K562 (cell line): ENCODE data around the gene KPNA1. TPM values are rescaled to one million over a fixed set of nuclear protein-coding genes. Genes with fewer than 3 reads are reported as not detected.

Source experiments
- ATAC-seq: fragments of 200-7000 bp; cut with Tn5 transposase; 3 replicates; pipeline ENCODE4 v1.9.1; 2020; ENCODE audit warnings: moderate library complexity
- BruUV-seq: library from RNA; stranded (reverse); fragments of 400-500 nt; replicated peaks from 2 replicates; lab custom pipeline; 2021; lab: Mats Ljungman, UMichigan
- CTCF ChIA-PET: fragments of 300-600 bp; formaldehyde crosslinking; extraction: SDS; loops from one replicate; lab custom pipeline; 2021; ENCODE audit warnings: low intra/inter-chr PET ratio; lab: Yijun Ruan, JAX
- POLR2A ChIA-PET: fragments of 300-600, 350-650 bp; sonication (Branson Sonifier 250); formaldehyde crosslinking; extraction: SDS; loops from one replicate; lab custom pipeline; 2021; ENCODE audit warnings: antibody characterized with exemption, inconsistent platforms; lab: Yijun Ruan, JAX
- DNase-seq, 4 experiments: peaks; one replicate each; pipeline versions ENCODE4 v3.0.0 to v3.0.0-alpha.2; 2011 to 2018; ENCODE audit warnings: low spot score in 3 of 4, mixed read lengths in 3 of 4; ENCODE audit errors: extremely low read depth in 1 of 4
- FAIRE-seq: peaks from 2 replicates; lab custom pipeline; 2011; peaks lifted over from hg19 to GRCh38; lab: Jason Lieb, UNC
- H2AFZ ChIP-seq: 2 replicates; pipeline ENCODE4 v1.6.0; 2011; ENCODE audit warnings: low read depth, low read length, control low read depth, inconsistent platforms
- H3K27ac ChIP-seq: fragments of 200-600 bp; 3 replicates; pipeline ENCODE4 v1.8.0; 2011; ENCODE audit warnings: low read depth, mild to moderate bottlenecking, control low read depth, inconsistent platforms, low read length, moderate library complexity, mixed read lengths; ENCODE audit errors: extremely low read depth
- H3K27me3 ChIP-seq, 2 experiments: fragments of 300-600 bp in 1 of 2; 2 replicates in 1 of 2; 3 replicates in 1 of 2; pipeline versions ENCODE4 v1.6.0 to v1.8.0; 2011; ENCODE audit warnings: inconsistent platforms in 2 of 2, low read length in 2 of 2, mild to moderate bottlenecking in 1 of 2, mixed read lengths in 1 of 2, moderate library complexity in 1 of 2; ENCODE audit not compliant: control insufficient read depth in 2 of 2, insufficient read depth in 2 of 2
- H3K36me3 ChIP-seq: fragments of 300-600 bp; 3 replicates; pipeline ENCODE4 v1.8.0; 2011; ENCODE audit warnings: mild to moderate bottlenecking, low read length, inconsistent platforms; ENCODE audit not compliant: control insufficient read depth, insufficient read depth
- H3K4me1 ChIP-seq, 2 experiments: fragments of 200-600 bp in 1 of 2; replicated peaks in 1 of 2; 2 replicates in 1 of 2; 3 replicates in 1 of 2; pipeline versions ENCODE4 v1.5.1 to v1.8.0; 2011; ENCODE audit warnings: inconsistent platforms in 2 of 2, low read length in 2 of 2, mild to moderate bottlenecking in 1 of 2, mixed read lengths in 1 of 2, moderate library complexity in 1 of 2; ENCODE audit not compliant: control insufficient read depth in 2 of 2, insufficient read depth in 2 of 2
- H3K4me2 ChIP-seq: 2 replicates; pipeline ENCODE4 v1.6.1; 2011; ENCODE audit warnings: low read length, control low read depth, inconsistent platforms, mixed read lengths; ENCODE audit not compliant: insufficient read depth
- H3K4me3 ChIP-seq: fragments of 200-600 bp; sonication (generic), shearing (Covaris generic); 2 replicates; pipeline ENCODE4 v1.5.1; 2016; ENCODE audit warnings: control low read depth, inconsistent platforms
- H3K79me2 ChIP-seq: fragments of 200-600 bp; 3 replicates; pipeline ENCODE4 v1.8.0; 2011; ENCODE audit warnings: low read length, inconsistent platforms; ENCODE audit not compliant: control insufficient read depth, insufficient read depth
- H3K9ac ChIP-seq, 2 experiments: 2 replicates each; pipeline versions ENCODE4 v1.6.0 to v1.6.1; 2011; ENCODE audit warnings: low read depth in 2 of 2, low read length in 2 of 2, control low read depth in 1 of 2, inconsistent platforms in 1 of 2, mild to moderate bottlenecking in 1 of 2, mixed read lengths in 1 of 2; ENCODE audit not compliant: insufficient read depth in 1 of 2
- H3K9me1 ChIP-seq: one replicate; pipeline ENCODE4 v1.6.0; 2011; ENCODE audit warnings: inconsistent platforms, mild to moderate bottlenecking, low read length, moderate library complexity; ENCODE audit not compliant: control insufficient read depth, insufficient read depth
- H3K9me3 ChIP-seq: replicated peaks from 2 replicates; pipeline ENCODE4 v1.5.1; 2011; ENCODE audit warnings: low read depth, low read length, inconsistent platforms; ENCODE audit not compliant: control insufficient read depth, insufficient read depth
- H4K20me1 ChIP-seq: replicated peaks from 2 replicates; pipeline ENCODE4 v1.6.1; 2011; ENCODE audit warnings: low read length, inconsistent platforms, mixed read lengths; ENCODE audit not compliant: control insufficient read depth, insufficient read depth
- KAT2B ChIP-seq: IDR thresholded peaks from one replicate; pipeline ENCODE4 v1.6.1; 2012; ENCODE audit warnings: low read depth, mild to moderate bottlenecking, control low read depth, inconsistent platforms, low read length, moderate library complexity
- MCM2 ChIP-seq: fragments of 450-650 bp; IDR thresholded peaks from 2 replicates; pipeline ENCODE4 v1.6.1; 2017; ENCODE audit warnings: low read depth, mild to moderate bottlenecking
- NFE2 ChIP-seq: IDR thresholded peaks from 2 replicates; pipeline ENCODE4 v1.6.1; 2014; ENCODE audit warnings: antibody characterized with exemption, low read depth
- ZNF121 ChIP-seq: sonication (generic); formaldehyde crosslinking; conservative IDR thresholded peaks from 2 replicates; pipeline ENCODE4 v1.8.0; 2022; ENCODE audit warnings: missing genetic modification reagents
- WGBS: fragments of 100-300 bp; shearing (Covaris generic); methylation state at CpG from one replicate; pipeline ENCODE4 v1.1.6; 2016; ENCODE audit warnings: low coverage, mixed read lengths; ENCODE audit not compliant: insufficient coverage; ENCODE audit errors: missing lambda C conversion rate; 5-methylcytosine and 5-hydroxymethylcytosine counted together
- in situ Hi-C: fragments of 300-500 bp; cut with MboI; formaldehyde crosslinking; loops from 4 replicates; pipeline ENCODE4 v1.15.0; 2018; ENCODE audit warnings: inconsistent platforms, mixed read lengths
- intact Hi-C: fragments of 100-400 bp; cut with micrococcal nuclease; formaldehyde crosslinking; loops from 2 replicates; pipeline ENCODE4 v1.14.2; 2022
- polyA plus RNA-seq, 8 experiments: library from polyadenylated mRNA; depleted of rRNA in 4 of 8; stranded (reverse) in 5 of 8; unstranded in 3 of 8; fragments of >200 nt; fragmentation: Nextera tagmentation in 2 of 8; fragmentation: Illumina TruSeq in 1 of 8; extraction: Ambion mirVana in 2 of 8; extraction: Trizol in 1 of 8; gene quantifications; 2 replicates each; pipeline versions ENCODE4 v1.2.1 to v1.2.3, GENCODE V29; 2011 to 2014; ENCODE audit warnings: inconsistent platforms in 1 of 8, missing spikeins in 1 of 8
- total RNA-seq, 7 experiments: library from RNA; depleted of rRNA in 6 of 7; stranded (reverse); fragments of >200 nt in 6 of 7; fragmentation: Illumina TruSeq in 2 of 7; extraction: Trizol in 2 of 7; gene quantifications; 2 replicates each; pipeline versions ENCODE4 v1.2.1 to v1.2.3, GENCODE V29; 2011 to 2021; ENCODE audit warnings: low replicate concordance in 1 of 7
- TF ChIP-seq, protein P1 (sequence below): fragments of 450-650 bp; IDR thresholded peaks from one replicate; pipeline ENCODE4 v1.6.1; 2018; ENCODE audit warnings: mild to moderate bottlenecking, moderate library complexity; ENCODE audit not compliant: partially characterized antibody

Gene KPNA1
- total and polyA plus RNA-seq, 9 of the 15 experiments (the other 6 are each of a cell fraction or from before 2014, with no cell fraction given): 9.3 to 53.8 (median 33.5) TPM

DNA sequence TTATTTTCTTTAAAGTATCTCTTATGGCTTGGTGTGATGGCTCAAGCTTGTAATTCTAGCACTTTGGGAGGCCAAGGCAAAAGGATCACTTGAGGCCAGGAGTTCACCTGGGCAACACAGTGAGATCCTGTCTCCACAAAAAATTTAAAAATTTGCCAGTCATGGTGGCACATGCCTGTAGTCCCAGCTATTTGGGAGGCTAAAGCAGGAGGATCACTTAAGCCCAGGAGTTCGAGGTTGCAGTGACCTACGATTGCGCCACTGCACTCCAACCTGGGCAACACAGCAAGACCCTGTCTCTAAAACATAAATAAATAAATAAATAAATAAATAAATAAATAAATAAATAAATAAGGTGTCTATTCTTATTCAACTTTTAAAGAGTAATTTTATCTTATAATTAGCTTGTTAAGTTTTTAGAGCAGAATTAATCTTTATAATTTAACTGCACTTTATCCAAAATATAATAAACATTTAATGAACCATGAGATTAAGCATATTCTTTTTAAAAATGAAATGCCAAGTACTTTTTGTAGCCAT is 48.0 kb downstream of the KPNA1 start:
- WGBS: 95% methylated on average over 3 of the region's 3 CpGs
- no peaks in the 10 kb centered on the region for H3K9me1 ChIP-seq
- DNase-seq (no peak), ATAC-seq (no peak), FAIRE-seq (no peak)
- CTCF ChIA-PET: no interaction called here
- no peaks in the 10 kb centered on the region for H3K27me3 ChIP-seq
- no peaks in the 10 kb centered on the region for H3K9me3 ChIP-seq
- H3K79me2 ChIP-seq: peaks cover 40% of the 10 kb centered on the region
- TF ChIP-seq KAT2B (no peak), ZNF121 (CRISPR knock-in tag) (peak; percentile 87), MCM2 (no peak), NFE2 (0 out of 2 replicates have a peak, but pooled peaks have one; percentile 9)
- TF ChIP-seq, protein P1, sequence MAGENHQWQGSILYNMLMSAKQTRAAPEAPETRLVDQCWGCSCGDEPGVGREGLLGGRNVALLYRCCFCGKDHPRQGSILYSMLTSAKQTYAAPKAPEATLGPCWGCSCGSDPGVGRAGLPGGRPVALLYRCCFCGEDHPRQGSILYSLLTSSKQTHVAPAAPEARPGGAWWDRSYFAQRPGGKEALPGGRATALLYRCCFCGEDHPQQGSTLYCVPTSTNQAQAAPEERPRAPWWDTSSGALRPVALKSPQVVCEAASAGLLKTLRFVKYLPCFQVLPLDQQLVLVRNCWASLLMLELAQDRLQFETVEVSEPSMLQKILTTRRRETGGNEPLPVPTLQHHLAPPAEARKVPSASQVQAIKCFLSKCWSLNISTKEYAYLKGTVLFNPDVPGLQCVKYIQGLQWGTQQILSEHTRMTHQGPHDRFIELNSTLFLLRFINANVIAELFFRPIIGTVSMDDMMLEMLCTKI: no peak
- peaks cover 3 to 8% of the 10 kb centered on the region in 2 experiments; a peak in 3 of 5 replicates for H3K4me1 ChIP-seq
- H3K27ac ChIP-seq: no peak overlapping the region
- no TSS peak for BruUV-seq
- H3K9ac ChIP-seq: no peak overlapping the region
- intact Hi-C loops: no loop called here
- no peak overlapping the region for H2AFZ ChIP-seq
- H3K4me3 ChIP-seq: no peak overlapping the region
- POLR2A ChIA-PET: no interaction called here
- peaks cover 8% of the 10 kb centered on the region; the same call in 1 of the 2 replicates for H4K20me1 ChIP-seq
- H3K36me3 ChIP-seq: peaks cover 41% of the 10 kb centered on the region; the same call in 2 of the 3 replicates
- no peak overlapping the region for H3K4me2 ChIP-seq
- in situ Hi-C loops: no loop called here
